Measurements from ENCODE around the gene FRAT2. TPM values are rescaled to one million over a fixed set of nuclear protein-coding genes. Genes with fewer than 3 reads are reported as not detected.

FRAT2 gene
- total and polyA plus RNA-seq, 2 donors (not counting 3 experiments of a cell fraction or from before 2014, with no cell fraction given): 6.6 to 11.3 TPM

DNA sequence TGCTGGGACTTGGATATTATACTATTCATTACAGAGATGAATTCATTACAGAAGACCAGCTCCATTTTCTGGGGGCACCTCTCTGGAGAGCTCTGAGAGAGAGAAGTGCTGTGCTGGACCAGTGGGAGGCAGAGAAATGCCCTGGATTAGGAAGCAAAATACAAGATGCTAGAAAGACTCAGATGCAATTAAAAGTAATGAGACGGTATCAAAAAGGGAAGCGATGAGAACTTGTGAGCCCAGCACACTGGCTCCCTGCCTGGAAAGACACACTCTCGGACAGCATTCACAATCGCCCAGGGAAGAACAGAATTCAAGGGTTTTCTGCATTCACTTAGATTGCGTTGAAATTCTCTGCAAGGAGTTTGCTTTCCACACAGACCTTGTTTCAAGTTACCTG is 3.5 kb upstream of the FRAT2 start:
- Histone ChIP-seq H3K4me2 (ENCODE audit: insufficient read depth, low read length) (no peak overlapping the region), H3K9me3 (replicated peaks; ENCODE audit: control insufficient read depth, insufficient read depth, low read length) (no peaks in the 10 kb centered on the region), H3K27me3 (ENCODE audit: control insufficient read depth in 2 of 2, insufficient read depth in 2 of 2, low read length in 2 of 2) (peaks cover 23 to 29% of the 10 kb centered on the region in 2 experiments), H4K20me1 (replicated peaks; ENCODE audit: control insufficient read depth, extremely low read depth, insufficient read depth, low read length) (no peaks in the 10 kb centered on the region), H3K79me2 (ENCODE audit: control insufficient read depth, insufficient read depth, low read length) (peaks cover 5% of the 10 kb centered on the region), H3K36me3 (ENCODE audit: control insufficient read depth in 2 of 2, extremely low read depth in 1 of 2, insufficient read depth in 2 of 2, low read length in 2 of 2) (no peaks in the 10 kb centered on the region), H2AFZ (ENCODE audit: low read depth, low read length) (no peak overlapping the region), H3K4me1 (ENCODE audit: control insufficient read depth, extremely low read depth, insufficient read depth, low read length) (no peaks in the 10 kb centered on the region), H3K4me3 (replicated peaks in 1 of 3; ENCODE audit: insufficient read depth in 1 of 3, low read depth in 1 of 3, low read length in 3 of 3) (no peak overlapping the region), H3K9me1 (replicated peaks; ENCODE audit: control insufficient read depth, extremely low read depth, insufficient read depth, low read length) (no peaks in the 10 kb centered on the region), H3K27ac (ENCODE audit: insufficient read depth, low read depth, low read length) (no peak overlapping the region), H3K9ac (replicated peaks; ENCODE audit: extremely low read depth, insufficient read depth, low read length) (no peak overlapping the region)
- DNase-seq (ENCODE audit: low read depth, low spot score): no peak
- ChIA-PET CTCF (interaction anchor here (0.6 to 1.7 kb wide), 2 partner anchors 60 to 380 kb away, joined by 4 to 6 read pairs; no protein-coding TSS in a partner anchor), POLR2A (no interaction called here)
- no peak for TF ChIP-seq MAX (IDR thresholded peaks at IDR 0.05; ENCODE audit: insufficient read depth, insufficient read length)
- no peak for FAIRE-seq
- intact Hi-C loops (cut with micrococcal nuclease) (loop anchor here (10.0 kb wide), 1 partner anchor 263 kb away; no protein-coding TSS in a partner anchor), dilution Hi-C loops (cut with MboI; ENCODE audit: extremely low pct_ligation_motif_present, low sequenced_read_pairs) (no loop called here)
- no TSS peak for BruUV-seq (replicated peaks)

DNA sequence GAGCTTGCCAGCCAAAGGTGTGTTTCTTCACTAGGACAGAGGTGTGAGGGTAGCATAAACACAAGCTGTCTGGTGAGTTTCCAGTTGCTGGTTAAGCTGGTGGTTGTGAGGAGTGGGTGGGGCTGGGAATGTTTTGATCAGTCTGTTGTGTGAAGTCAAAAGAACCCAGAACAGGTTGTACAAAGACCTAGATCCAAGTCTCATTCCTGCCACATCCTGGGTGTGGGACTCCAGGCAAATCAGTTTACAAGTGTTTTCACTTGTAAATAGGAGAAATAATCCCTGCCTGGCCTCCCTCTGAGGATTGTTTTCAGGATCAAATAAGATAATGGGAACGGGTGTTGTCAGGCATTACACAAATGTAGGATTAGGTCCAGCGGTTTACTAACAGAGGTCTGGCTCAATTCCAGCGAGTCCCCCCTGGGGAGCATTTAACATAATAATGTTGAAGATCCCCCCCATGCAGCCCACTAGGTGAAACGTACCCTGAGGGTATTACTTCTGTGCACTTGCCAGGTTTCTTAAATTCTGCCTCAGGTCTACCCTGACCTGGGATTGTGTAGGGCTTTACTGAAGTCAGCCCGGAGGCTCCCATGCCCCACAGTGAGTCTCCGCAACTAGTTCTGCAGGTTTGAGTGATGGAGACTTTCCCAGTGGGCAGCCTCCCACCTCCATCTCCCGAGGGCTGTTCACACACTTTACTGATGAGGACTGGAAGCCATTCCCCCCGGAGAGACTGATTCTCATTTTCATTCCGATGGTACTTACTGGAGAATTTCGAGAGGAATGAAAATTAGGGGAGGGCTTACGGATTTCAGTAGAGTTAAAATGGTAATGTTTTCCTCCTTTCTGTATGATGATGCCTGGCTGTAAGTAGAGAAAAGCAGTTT is 2.7 kb upstream of the FRAT2 start:
- Histone ChIP-seq H3K27ac (ENCODE audit: insufficient read depth, low read depth, low read length) (no peak overlapping the region), H2AFZ (ENCODE audit: low read depth, low read length) (no peak overlapping the region), H3K4me2 (ENCODE audit: insufficient read depth, low read length) (no peak overlapping the region), H4K20me1 (replicated peaks; ENCODE audit: control insufficient read depth, extremely low read depth, insufficient read depth, low read length) (no peaks in the 10 kb centered on the region), H3K4me1 (ENCODE audit: control insufficient read depth, extremely low read depth, insufficient read depth, low read length) (peaks cover 3% of the 10 kb centered on the region), H3K36me3 (ENCODE audit: control insufficient read depth in 2 of 2, extremely low read depth in 1 of 2, insufficient read depth in 2 of 2, low read length in 2 of 2) (no peaks in the 10 kb centered on the region), H3K79me2 (ENCODE audit: control insufficient read depth, insufficient read depth, low read length) (peaks cover 11% of the 10 kb centered on the region), H3K9me3 (replicated peaks; ENCODE audit: control insufficient read depth, insufficient read depth, low read length) (no peaks in the 10 kb centered on the region), H3K9ac (replicated peaks; ENCODE audit: extremely low read depth, insufficient read depth, low read length) (no peak overlapping the region), H3K9me1 (replicated peaks; ENCODE audit: control insufficient read depth, extremely low read depth, insufficient read depth, low read length) (no peaks in the 10 kb centered on the region), H3K4me3 (replicated peaks in 1 of 3; ENCODE audit: insufficient read depth in 1 of 3, low read depth in 1 of 3, low read length in 3 of 3) (no peak overlapping the region), H3K27me3 (ENCODE audit: control insufficient read depth in 2 of 2, insufficient read depth in 2 of 2, low read length in 2 of 2) (peaks cover 23 to 29% of the 10 kb centered on the region in 2 experiments)
- DNase-seq (ENCODE audit: low read depth, low spot score) (no peak), FAIRE-seq (no peak)
- POLR2A ChIA-PET: no interaction called here
- dilution Hi-C loops (cut with MboI; ENCODE audit: extremely low pct_ligation_motif_present, low sequenced_read_pairs) (no loop called here), intact Hi-C loops (cut with micrococcal nuclease) (loop anchor here (10.0 kb wide), 1 partner anchor 262 kb away; no protein-coding TSS in a partner anchor)
- CTCF ChIA-PET: interaction anchor here (1.7 kb wide), 1 partner anchor 59 kb away, joined by 6 read pairs; no protein-coding TSS in a partner anchor
- BruUV-seq (replicated peaks): no TSS peak
- TF ChIP-seq JUN (IDR thresholded peaks at IDR 0.05; ENCODE audit: borderline replicate concordance, insufficient read depth, insufficient read length, low read depth): no peak
- TF ChIP-seq EZH2 (IDR thresholded peaks at IDR 0.05; ENCODE audit: borderline replicate concordance, low read depth, low read length, severe bottlenecking): peak; percentile 18

Data from endothelial cell of umbilical vein (primary cell).